ENCODE results near the gene FOXK2. TPM values are rescaled to one million over a fixed set of nuclear protein-coding genes. Genes with fewer than 3 reads are reported as not detected.

FOXK2 gene
- polyA plus RNA-seq, 2 of the 4 experiments (the other 2 are of a cell fraction), result 34.8 to 39.2 TPM

DNA sequence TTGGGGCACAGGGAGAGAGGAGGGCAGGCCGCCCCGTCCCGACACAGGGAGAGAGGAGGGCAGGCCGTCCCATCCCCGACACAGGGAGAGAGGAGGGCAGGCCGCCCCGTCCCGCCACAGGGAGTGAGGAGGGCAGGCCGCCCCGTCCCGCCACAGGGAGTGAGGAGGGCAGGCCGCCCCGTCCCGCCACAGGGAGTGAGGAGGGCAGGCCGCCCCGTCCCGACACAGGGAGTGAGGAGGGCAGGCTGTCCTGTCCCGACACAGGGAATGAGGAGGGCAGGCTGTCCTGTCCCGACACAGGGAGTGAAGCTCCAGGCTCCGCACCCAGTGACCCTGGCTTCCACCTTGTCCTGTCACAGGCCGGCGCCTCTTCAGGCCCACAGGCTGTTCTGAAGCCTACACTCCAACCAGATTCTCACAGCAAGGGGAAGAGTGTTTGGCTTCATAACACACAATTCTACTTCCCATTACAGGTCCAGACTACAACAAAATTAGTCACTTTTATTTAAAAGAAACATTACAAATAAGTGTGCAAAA, 94.6 kb downstream of the FOXK2 start:
- H3K4me3 ChIP-seq, result no peak overlapping the region
- FAIRE-seq, result no peak
- ChIA-PET POLR2A (no interaction called here), CTCF (no interaction called here)
- no peaks in the 10 kb centered on the region for H3K9me3 ChIP-seq
- H3K27ac ChIP-seq, result no peak overlapping the region
- no peak for DNase-seq (ENCODE audit: low read depth in 1 of 2, low spot score in 1 of 2)
- TF ChIP-seq HEYL (CRISPR knock-in tag; IDR thresholded peaks at IDR 0.05) (no peak), SMC3 (IDR thresholded peaks at IDR 0.05) (no peak), CBX2 (IDR thresholded peaks at IDR 0.05; ENCODE audit: borderline replicate concordance, low read depth) (no peak), RCOR1 (IDR thresholded peaks at IDR 0.05; ENCODE audit: low read depth, low read length) (no peak), HOXA7 (CRISPR knock-in tag; IDR thresholded peaks at IDR 0.05) (no peak), JUN (IDR thresholded peaks at IDR 0.05) (no peak), FOSL2 (IDR thresholded peaks at IDR 0.05) (no peak), FOSL2 (CRISPR knock-in tag; IDR thresholded peaks at IDR 0.05) (no peak), MAFK (IDR thresholded peaks at IDR 0.05; ENCODE audit: partially characterized antibody) (no peak), ESRRA (IDR thresholded peaks at IDR 0.05; ENCODE audit: borderline replicate concordance, low read length) (no peak), POLR2AphosphoS2 (conservative IDR thresholded peaks at IDR 0.05; ENCODE audit: low read length) (no peak), JUNB (IDR thresholded peaks at IDR 0.05) (no peak), ZFP36 (IDR thresholded peaks at IDR 0.05; ENCODE audit: borderline replicate concordance, partially characterized antibody) (no peak), NFE2L2 (conservative IDR thresholded peaks at IDR 0.05; ENCODE audit: low read length) (no peak), RARB (CRISPR knock-in tag; IDR thresholded peaks at IDR 0.05) (no peak), ZC3H11A (IDR thresholded peaks at IDR 0.05) (no peak), HOXB13 (CRISPR knock-in tag; IDR thresholded peaks at IDR 0.05; ENCODE audit: low read depth) (no peak)
- TF ChIP-seq, protein P1, sequence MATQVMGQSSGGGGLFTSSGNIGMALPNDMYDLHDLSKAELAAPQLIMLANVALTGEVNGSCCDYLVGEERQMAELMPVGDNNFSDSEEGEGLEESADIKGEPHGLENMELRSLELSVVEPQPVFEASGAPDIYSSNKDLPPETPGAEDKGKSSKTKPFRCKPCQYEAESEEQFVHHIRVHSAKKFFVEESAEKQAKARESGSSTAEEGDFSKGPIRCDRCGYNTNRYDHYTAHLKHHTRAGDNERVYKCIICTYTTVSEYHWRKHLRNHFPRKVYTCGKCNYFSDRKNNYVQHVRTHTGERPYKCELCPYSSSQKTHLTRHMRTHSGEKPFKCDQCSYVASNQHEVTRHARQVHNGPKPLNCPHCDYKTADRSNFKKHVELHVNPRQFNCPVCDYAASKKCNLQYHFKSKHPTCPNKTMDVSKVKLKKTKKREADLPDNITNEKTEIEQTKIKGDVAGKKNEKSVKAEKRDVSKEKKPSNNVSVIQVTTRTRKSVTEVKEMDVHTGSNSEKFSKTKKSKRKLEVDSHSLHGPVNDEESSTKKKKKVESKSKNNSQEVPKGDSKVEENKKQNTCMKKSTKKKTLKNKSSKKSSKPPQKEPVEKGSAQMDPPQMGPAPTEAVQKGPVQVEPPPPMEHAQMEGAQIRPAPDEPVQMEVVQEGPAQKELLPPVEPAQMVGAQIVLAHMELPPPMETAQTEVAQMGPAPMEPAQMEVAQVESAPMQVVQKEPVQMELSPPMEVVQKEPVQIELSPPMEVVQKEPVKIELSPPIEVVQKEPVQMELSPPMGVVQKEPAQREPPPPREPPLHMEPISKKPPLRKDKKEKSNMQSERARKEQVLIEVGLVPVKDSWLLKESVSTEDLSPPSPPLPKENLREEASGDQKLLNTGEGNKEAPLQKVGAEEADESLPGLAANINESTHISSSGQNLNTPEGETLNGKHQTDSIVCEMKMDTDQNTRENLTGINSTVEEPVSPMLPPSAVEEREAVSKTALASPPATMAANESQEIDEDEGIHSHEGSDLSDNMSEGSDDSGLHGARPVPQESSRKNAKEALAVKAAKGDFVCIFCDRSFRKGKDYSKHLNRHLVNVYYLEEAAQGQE (IDR thresholded peaks at IDR 0.05), result no peak
- TF ChIP-seq, protein P2, sequence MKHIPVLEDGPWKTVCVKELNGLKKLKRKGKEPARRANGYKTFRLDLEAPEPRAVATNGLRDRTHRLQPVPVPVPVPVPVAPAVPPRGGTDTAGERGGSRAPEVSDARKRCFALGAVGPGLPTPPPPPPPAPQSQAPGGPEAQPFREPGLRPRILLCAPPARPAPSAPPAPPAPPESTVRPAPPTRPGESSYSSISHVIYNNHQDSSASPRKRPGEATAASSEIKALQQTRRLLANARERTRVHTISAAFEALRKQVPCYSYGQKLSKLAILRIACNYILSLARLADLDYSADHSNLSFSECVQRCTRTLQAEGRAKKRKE (CRISPR knock-in tag; IDR thresholded peaks at IDR 0.05; ENCODE audit: low read depth), result no peak
- no peak overlapping the region for H3K4me2 ChIP-seq
- H3K4me1 ChIP-seq, result no peaks in the 10 kb centered on the region
- peak; percentile 18 to 46; a peak in 2 of 6 replicates for ATAC-seq
- 98% methylated on average over 5 of the region's 22 CpGs for WGBS (ENCODE audit: missing lambda C conversion rate)

- ATAC-seq, result peak; percentile 11 to 31; a peak in 4 of 6 replicates
- peak in 1 of 2 experiments; percentile 49 for DNase-seq (ENCODE audit: low read depth in 1 of 2, low spot score in 1 of 2)
- 94% methylated on average over 44 of the region's 45 CpGs for WGBS (ENCODE audit: missing lambda C conversion rate)
- no peak for FAIRE-seq
- POLR2A ChIA-PET, result no interaction called here
- H3K27ac ChIP-seq, result no peak overlapping the region
- no peaks in the 10 kb centered on the region for H3K9me3 ChIP-seq
- H3K4me3 ChIP-seq, result no peak overlapping the region
- H3K4me1 ChIP-seq, result no peaks in the 10 kb centered on the region
- H3K4me2 ChIP-seq, result no peak overlapping the region
- CTCF ChIA-PET, result interaction anchor here (0.7 to 1.5 kb wide), 4 partner anchors 11 to 138 kb away, joined by 3 to 5 read pairs (median 3); no protein-coding TSS in a partner anchor
- TF ChIP-seq ZC3H11A (IDR thresholded peaks at IDR 0.05) (no peak), ELK1 (IDR thresholded peaks at IDR 0.05; ENCODE audit: low read depth, low read length) (no peak), POLR2A (IDR thresholded peaks at IDR 0.05; ENCODE audit: low read length) (no peak), TFCP2L1 (CRISPR knock-in tag; IDR thresholded peaks at IDR 0.05) (no peak), FOSB (CRISPR knock-in tag; IDR thresholded peaks at IDR 0.05) (no peak), ESRRA (IDR thresholded peaks at IDR 0.05; ENCODE audit: borderline replicate concordance, low read length) (no peak), HOXA7 (CRISPR knock-in tag; IDR thresholded peaks at IDR 0.05) (no peak), SREBF2 (IDR thresholded peaks at IDR 0.05) (no peak), CTCF (IDR thresholded peaks at IDR 0.05) (no peak), FOXS1 (CRISPR knock-in tag; IDR thresholded peaks at IDR 0.05) (no peak), KDM5A (IDR thresholded peaks at IDR 0.05) (no peak), TP53 (CRISPR knock-in tag; IDR thresholded peaks at IDR 0.05) (no peak), MYC (IDR thresholded peaks at IDR 0.05; ENCODE audit: borderline replicate concordance, low read length) (no peak), POLR2AphosphoS2 (conservative IDR thresholded peaks at IDR 0.05; ENCODE audit: low read length) (no peak), RARB (CRISPR knock-in tag; IDR thresholded peaks at IDR 0.05) (no peak), EHMT2 (IDR thresholded peaks at IDR 0.05; ENCODE audit: low read depth) (no peak)
These were observed 95.8 kb downstream of the FOXK2 start for GRCh38 chr17:82615084-82616020.
